ENCODE results near the gene RAB6B.

- TF ChIP-seq CTCF (IDR thresholded peaks at IDR 0.05 in 2 of 3, conservative IDR thresholded peaks at IDR 0.05 in 1 of 3; ENCODE audit: borderline replicate concordance in 1 of 3, insufficient read depth in 1 of 3, low read depth in 2 of 3, low read length in 2 of 3) = no peak
- no peak for TF ChIP-seq ZNF274 (IDR thresholded peaks at IDR 0.05; ENCODE audit: low read depth, low read length)
Observed at GRCh38 chr3:133943639-133944141, 48.0 kb upstream of the RAB6B start.

All from HCT116 (cell line).